Gastrocnemius medialis (tissue), 4 donors: ENCODE results near the gene UGGT2. TPM values are rescaled to one million over a fixed set of nuclear protein-coding genes. Genes with fewer than 3 reads are reported as not detected.

Source experiments
- total RNA-seq, 4 donors: library from RNA; depleted of rRNA; stranded (reverse); fragments of >200 nt; gene quantifications; one replicate each; pipeline versions ENCODE4 v1.1.0 to v1.2.3, GENCODE V29; 2016

The UGGT2 gene
- total RNA-seq, 4 donors from 2014 or later, result 4.0 to 10.6 (median 6.8) TPM

Other genes with a start within 250 kb of the UGGT2 start
- 1 to 10 TPM in 3 of 4 donors, under 1 TPM in 1; 0.97 to 2.2 (median 2.0) TPM for gene HS6ST3, start 36.7 kb upstream of the UGGT2 start, total RNA-seq